GM23338 (cell line): Measurements from ENCODE around the gene SSMEM1. TPM values are rescaled to one million over a fixed set of nuclear protein-coding genes. Genes with fewer than 3 reads are reported as not detected.

Source experiments
- ATAC-seq: fragments of 200-7000 bp; cut with Tn5 transposase; 3 replicates; pipeline ENCODE4 v1.9.1; 2020
- DNase-seq: peaks from one replicate; pipeline ENCODE4 v3.0.0-alpha.2; 2015; ENCODE audit warnings: low spot score
- H2AFZ ChIP-seq: fragments of 200-600 bp; sonication (generic); 2 replicates; pipeline ENCODE4 v1.8.0; 2016; ENCODE audit warnings: antibody characterized with exemption, mild to moderate bottlenecking, moderate library complexity
- H3F3A ChIP-seq: fragments of 200-600 bp; sonication (generic); replicated peaks from 2 replicates; pipeline ENCODE4 v1.8.0; 2017; ENCODE audit warnings: antibody characterized with exemption, mixed run types, low read depth
- H3K27ac ChIP-seq: fragments of 200-600 bp; sonication (generic); 2 replicates; pipeline ENCODE4 v1.6.1; 2016; ENCODE audit warnings: low read depth
- H3K27me3 ChIP-seq: fragments of 200-600 bp; sonication (generic); 2 replicates; pipeline ENCODE4 v1.8.0; 2016; ENCODE audit warnings: mild to moderate bottlenecking, mixed run types, moderate library complexity; ENCODE audit not compliant: insufficient read depth
- H3K36me3 ChIP-seq: fragments of 200-600 bp; sonication (generic); 2 replicates; pipeline ENCODE4 v1.8.0; 2016; ENCODE audit warnings: mild to moderate bottlenecking; ENCODE audit not compliant: insufficient read depth
- H3K4me1 ChIP-seq: fragments of 200-600 bp; sonication (generic); 2 replicates; pipeline ENCODE4 v1.8.0; 2016; ENCODE audit warnings: mild to moderate bottlenecking, moderate library complexity; ENCODE audit not compliant: insufficient read depth
- H3K4me2 ChIP-seq: fragments of 200-600 bp; sonication (generic); 2 replicates; pipeline ENCODE4 v1.7.1; 2017; ENCODE audit warnings: mixed run types
- H3K4me3 ChIP-seq: fragments of 200-600 bp; sonication (generic); 2 replicates; pipeline ENCODE4 v1.6.1; 2016; ENCODE audit warnings: mixed run types
- H3K79me2 ChIP-seq: fragments of 200-600 bp; sonication (generic); replicated peaks from 2 replicates; pipeline ENCODE4 v1.8.0; 2017; ENCODE audit warnings: mild to moderate bottlenecking; ENCODE audit not compliant: insufficient read depth
- H3K9me2 ChIP-seq: fragments of 200-600 bp; sonication (generic); 2 replicates; pipeline ENCODE4 v1.8.0; 2017; ENCODE audit not compliant: insufficient read depth
- H4K20me1 ChIP-seq: fragments of 200-600 bp; sonication (generic); replicated peaks from 2 replicates; pipeline ENCODE4 v1.8.0; 2017; ENCODE audit warnings: mild to moderate bottlenecking; ENCODE audit not compliant: insufficient read depth
- H3K27ac Mint-ChIP-seq: 2 replicates; pipeline ENCODE4 v1.8.0; 2020; ENCODE audit warnings: inconsistent platforms, mild to moderate bottlenecking, moderate library complexity, mixed read lengths
- H3K27me3 Mint-ChIP-seq: 3 replicates; pipeline ENCODE4 v1.8.0; 2022; ENCODE audit warnings: low read depth, mild to moderate bottlenecking, moderate library complexity, mixed read lengths, inconsistent platforms; ENCODE audit not compliant: insufficient read depth, poor library complexity
- H3K36me3 Mint-ChIP-seq: 3 replicates; pipeline ENCODE4 v1.8.0; 2021; ENCODE audit warnings: low read depth, mild to moderate bottlenecking, inconsistent platforms, moderate library complexity, mixed read lengths
- H3K4me1 Mint-ChIP-seq: 3 replicates; pipeline ENCODE4 v1.8.0; 2020; ENCODE audit warnings: mild to moderate bottlenecking, inconsistent platforms, mixed read lengths
- H3K4me3 Mint-ChIP-seq: 3 replicates; pipeline ENCODE4 v1.8.0; 2021; ENCODE audit warnings: moderate library complexity, mild to moderate bottlenecking, inconsistent platforms, mixed read lengths
- H3K9me3 Mint-ChIP-seq: 3 replicates; pipeline ENCODE4 v1.8.0; 2020; ENCODE audit warnings: moderate library complexity, mild to moderate bottlenecking, inconsistent platforms, mixed read lengths
- CREB1 ChIP-seq: fragments of 250-450 bp; sonication (Bioruptor Pico); IDR thresholded peaks from 2 replicates; pipeline ENCODE4 v1.5.0; 2020; ENCODE audit warnings: low read depth, mild to moderate bottlenecking, moderate library complexity
- EZH2 ChIP-seq: fragments of 200-600 bp; sonication (generic); IDR thresholded peaks from one replicate; pipeline ENCODE4 v1.8.0; 2017; ENCODE audit warnings: antibody characterized with exemption, mild to moderate bottlenecking, low read depth; ENCODE audit not compliant: unreplicated experiment
- JUNB ChIP-seq: IDR thresholded peaks from one replicate; pipeline ENCODE4 v1.6.1; 2016; ENCODE audit warnings: antibody characterized with exemption; ENCODE audit not compliant: unreplicated experiment
- NANOG ChIP-seq: IDR thresholded peaks from 2 replicates; pipeline ENCODE4 v1.6.1; 2016; ENCODE audit warnings: antibody characterized with exemption, borderline replicate concordance
- POLR2AphosphoS5 ChIP-seq: IDR thresholded peaks from 2 replicates; pipeline ENCODE4 v1.6.1; 2016; ENCODE audit warnings: antibody characterized with exemption, low read depth
- ZNF462 ChIP-seq: fragments of 250-450 bp; sonication (Bioruptor Pico); IDR thresholded peaks from 2 replicates; pipeline ENCODE4 v1.5.0; 2020; ENCODE audit warnings: mild to moderate bottlenecking, moderate library complexity
- polyA plus RNA-seq: library from polyadenylated mRNA; unstranded; fragments of >200 nt; fragmentation: Nextera tagmentation; extraction: Ambion mirVana; gene quantifications from 2 replicates; pipeline ENCODE4 v1.2.1, GENCODE V29; 2016
- total RNA-seq: library from RNA; depleted of rRNA; stranded (reverse); fragments of >200 nt; shearing (Covaris generic); gene quantifications from 2 replicates; pipeline ENCODE4 v1.2.3, GENCODE V29; 2014

SSMEM1 gene
- total and polyA plus RNA-seq, 2 experiments from 2014 or later = not detected

GRCh38 chr7:130201796-130202195 is 5.9 kb upstream of the SSMEM1 start:
- H3K4me2 ChIP-seq = no peak overlapping the region
- TF ChIP-seq EZH2 (no peak), JUNB (no peak), CREB1 (CRISPR knock-in tag) (no peak), ZNF462 (CRISPR knock-in tag) (no peak), NANOG (no peak), POLR2AphosphoS5 (no peak)
- DNase-seq (no peak), ATAC-seq (no peak)
- Mint-ChIP-seq H3K4me1 (no peaks in the 10 kb centered on the region; the same call in 2 of the 3 replicates), H3K36me3 (peaks cover 62% of the 10 kb centered on the region), H3K9me3 (no peaks in the 10 kb centered on the region), H3K4me3 (no peak overlapping the region), H3K27me3 (peaks cover 6% of the 10 kb centered on the region), H3K27ac (no peak overlapping the region)
- H3K27ac ChIP-seq = no peak overlapping the region
- H3K79me2 ChIP-seq = no peaks in the 10 kb centered on the region
- no peak overlapping the region for H2AFZ ChIP-seq
- H3K4me3 ChIP-seq = no peak overlapping the region
- H3K4me1 ChIP-seq = no peaks in the 10 kb centered on the region
- no peaks in the 10 kb centered on the region for H4K20me1 ChIP-seq
- no peaks in the 10 kb centered on the region for H3K27me3 ChIP-seq
- H3K36me3 ChIP-seq = peaks cover 28% of the 10 kb centered on the region; the same call in 1 of the 2 replicates
- H3F3A ChIP-seq = no peaks in the 10 kb centered on the region
- H3K9me2 ChIP-seq = no peaks in the 10 kb centered on the region
